Esophagus squamous epithelium (tissue), 4 donors: ENCODE measurements around the gene ATP5F1D.

ENCODE experiments used
- CTCF ChIP-seq, 6 experiments: fragments of 450-650 bp in 4 of 6; fragments of 200-600 bp in 2 of 6; sonication (generic) in 2 of 6; IDR thresholded peaks; one replicate each; pipeline ENCODE4 v1.5.1; 2016 to 2019; ENCODE audit warnings: antibody characterized with exemption in 6 of 6, mild to moderate bottlenecking in 4 of 6, moderate library complexity in 4 of 6
- POLR2A ChIP-seq, 4 donors: fragments of 450-650 bp; IDR thresholded peaks; one replicate each; pipeline ENCODE4 v1.6.1; 2017; ENCODE audit warnings: antibody characterized with exemption in 4 of 4, mild to moderate bottlenecking in 4 of 4, moderate library complexity in 3 of 4

GRCh38 chr19:1244693-1245451, 3.3 kb downstream of the ATP5F1D start:
- TF ChIP-seq CTCF (IDR thresholded peaks at IDR 0.05) (no peak), POLR2A (IDR thresholded peaks at IDR 0.05) (peak in 1 of 4 donors; percentile 22)
